Esophagus (tissue), 2 donors: ENCODE data around the gene SF3B4. TPM values are rescaled to one million over a fixed set of nuclear protein-coding genes. Genes with fewer than 3 reads are reported as not detected.
A peak's percentile ranks its signal among the peaks of the same experiment; 100 is the strongest.

ENCODE experiments used
- H3K27ac ChIP-seq, 2 donors: one replicate each; pipeline ENCODE4 v1.5.1; 2013; ENCODE audit warnings: low read depth in 2 of 2, mild to moderate bottlenecking in 2 of 2, inconsistent platforms in 1 of 2, low read length in 1 of 2, moderate library complexity in 1 of 2
- H3K27me3 ChIP-seq, 2 donors: one replicate each; pipeline ENCODE4 v1.6.1; 2013; ENCODE audit warnings: low read length in 2 of 2, control low read depth in 1 of 2, mild to moderate bottlenecking in 1 of 2; ENCODE audit not compliant: insufficient read depth in 2 of 2, control insufficient read depth in 1 of 2
- H3K36me3 ChIP-seq, 2 donors: one replicate each; pipeline ENCODE4 v1.6.1; 2013; ENCODE audit warnings: low read length in 1 of 2; ENCODE audit not compliant: control insufficient read depth in 2 of 2, insufficient read depth in 2 of 2
- H3K4me1 ChIP-seq, 2 donors: one replicate each; pipeline ENCODE4 v1.6.1; 2013; ENCODE audit warnings: low read length in 1 of 2; ENCODE audit not compliant: control insufficient read depth in 2 of 2, insufficient read depth in 2 of 2
- H3K4me3 ChIP-seq, 2 donors: one replicate each; pipeline ENCODE4 v1.5.1; 2013; ENCODE audit warnings: low read length in 2 of 2, mild to moderate bottlenecking in 2 of 2, low read depth in 1 of 2, moderate library complexity in 1 of 2
- H3K9me3 ChIP-seq, 2 donors: one replicate each; pipeline ENCODE4 v1.6.1; 2013; ENCODE audit warnings: mild to moderate bottlenecking in 2 of 2, low read depth in 1 of 2, low read length in 1 of 2, moderate library complexity in 1 of 2; ENCODE audit not compliant: control insufficient read depth in 2 of 2, insufficient read depth in 1 of 2
- WGBS, 2 donors: extraction: QIAGEN DNeasy Blood & Tissue Kit; methylation state at CpG; one replicate each; pipeline ENCODE4 v1.1.7; 2013; 5-methylcytosine and 5-hydroxymethylcytosine counted together
- polyA plus RNA-seq, 2 donors: library from polyadenylated mRNA; stranded (reverse); fragments of 200-250 nt; gene quantifications; one replicate each; pipeline ENCODE4 v1.2.3, GENCODE V29; 2013
- donor health status: healthy with polysubstance abuse.
- donor health status: Bipolar disorder and iron deficiency.

The SF3B4 gene, protein sequence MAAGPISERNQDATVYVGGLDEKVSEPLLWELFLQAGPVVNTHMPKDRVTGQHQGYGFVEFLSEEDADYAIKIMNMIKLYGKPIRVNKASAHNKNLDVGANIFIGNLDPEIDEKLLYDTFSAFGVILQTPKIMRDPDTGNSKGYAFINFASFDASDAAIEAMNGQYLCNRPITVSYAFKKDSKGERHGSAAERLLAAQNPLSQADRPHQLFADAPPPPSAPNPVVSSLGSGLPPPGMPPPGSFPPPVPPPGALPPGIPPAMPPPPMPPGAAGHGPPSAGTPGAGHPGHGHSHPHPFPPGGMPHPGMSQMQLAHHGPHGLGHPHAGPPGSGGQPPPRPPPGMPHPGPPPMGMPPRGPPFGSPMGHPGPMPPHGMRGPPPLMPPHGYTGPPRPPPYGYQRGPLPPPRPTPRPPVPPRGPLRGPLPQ
- polyA plus RNA-seq, result 10 to 100 TPM; 30.2 to 40.1 TPM

DNA sequence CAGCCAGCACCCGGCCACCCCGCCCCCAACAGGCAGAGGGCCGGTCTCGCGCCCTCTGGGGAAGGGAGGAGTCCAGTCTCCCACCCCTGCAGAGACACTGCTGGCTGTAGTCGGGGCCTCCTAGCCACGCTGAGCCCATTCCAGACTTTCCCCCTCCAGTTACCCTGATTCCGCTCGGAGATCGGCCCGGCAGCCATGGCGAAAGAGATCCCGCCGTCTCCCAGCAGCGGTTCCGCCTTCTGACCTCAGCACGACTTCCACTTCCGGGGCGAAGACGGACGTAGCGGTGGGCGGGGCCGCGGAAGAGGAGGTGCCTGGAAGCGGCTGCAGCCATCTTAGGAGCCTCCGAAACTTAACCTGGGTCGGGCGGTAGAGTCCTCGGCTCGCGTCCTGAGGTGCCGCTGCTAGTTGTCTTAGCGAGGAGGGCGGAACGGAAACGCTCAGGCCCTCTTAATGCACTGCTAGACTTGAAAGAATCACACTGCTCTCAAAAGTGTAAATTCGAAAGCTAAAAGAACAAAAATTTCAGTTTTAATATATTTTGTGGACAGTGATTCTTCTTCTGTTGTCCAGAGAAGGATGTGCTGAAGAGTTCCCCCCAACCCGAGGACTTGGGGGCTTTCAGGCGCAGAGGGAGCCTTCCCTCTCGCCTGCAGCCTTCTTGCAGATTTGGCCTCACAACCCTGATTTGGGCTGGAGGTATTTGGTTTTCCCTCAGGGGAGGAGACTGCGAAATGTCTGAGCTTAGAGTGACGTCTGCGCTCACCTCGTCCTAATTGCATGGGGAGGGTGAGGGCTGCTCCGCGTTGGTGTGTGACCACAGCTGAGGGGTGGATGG, at the start of gene SF3B4:
TSS of gene SF3B4 (minus strand) at position 241 of the 838 bp plus-strand sequence. CDS start at position 197, 44 bp downstream.
- peaks cover 2 to 8% of the 10 kb centered on the region in 2 donors for H3K4me1 ChIP-seq
- no peaks in the 10 kb centered on the region for H3K27me3 ChIP-seq
- H3K9me3 ChIP-seq, result no peaks in the 10 kb centered on the region
- WGBS, 2 donors, result 1% methylated on average over 46 to 47 of the region's 47 CpGs
- H3K36me3 ChIP-seq, result peaks cover 14 to 22% of the 10 kb centered on the region in 2 donors
- peak within 1 kb of the TSS; percentile 94 to 98 for H3K27ac ChIP-seq
- H3K4me3 ChIP-seq, result peak within 1 kb of the TSS; percentile 96 to 99

DNA sequence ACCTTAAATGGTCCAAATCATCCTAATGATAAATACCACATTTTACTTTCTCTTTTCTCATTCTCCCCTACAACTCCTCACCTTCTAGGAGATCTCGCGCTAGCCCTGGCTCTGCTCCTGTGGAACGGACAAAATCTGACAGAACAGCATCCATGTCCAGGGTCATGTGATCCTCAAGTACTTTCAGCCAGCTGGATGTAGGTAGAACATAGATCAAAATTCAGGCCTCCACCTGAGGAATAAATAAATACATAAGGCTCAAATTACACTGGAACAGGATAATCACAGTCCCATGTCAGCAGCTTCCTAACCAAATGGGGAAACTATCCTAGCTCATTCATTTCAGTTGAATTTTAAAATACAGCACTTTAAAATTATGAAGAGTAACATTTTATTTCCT, 49.7 kb upstream of the SF3B4 start:
- 88 to 94% methylated on average over 3 of the region's 3 CpGs for WGBS, 2 donors

DNA sequence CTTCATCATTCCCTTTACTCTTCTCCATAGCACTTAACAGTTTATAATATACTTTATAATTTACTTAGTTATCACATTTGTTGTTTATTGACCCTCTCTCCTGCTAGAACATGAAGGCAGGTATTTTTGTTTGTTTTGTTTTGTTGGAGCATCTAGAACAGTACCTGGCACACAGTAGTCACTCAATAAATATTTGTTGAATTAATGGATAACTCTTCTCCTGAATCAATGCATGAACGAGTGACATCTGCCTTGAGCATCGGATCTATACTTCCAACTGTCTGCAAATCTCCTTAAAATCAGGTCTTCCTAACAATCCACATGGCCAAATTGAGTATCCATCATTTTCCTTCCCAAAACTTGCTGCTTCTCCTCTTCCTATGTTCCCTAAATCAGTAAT, 44.9 kb upstream of the SF3B4 start:
- Histone ChIP-seq H3K27me3 (no peaks in the 10 kb centered on the region), H3K9me3 (no peaks in the 10 kb centered on the region), H3K4me3 (no peak overlapping the region), H3K27ac (no peak overlapping the region), H3K36me3 (peaks cover 4 to 9% of the 10 kb centered on the region in 2 donors), H3K4me1 (no peaks in the 10 kb centered on the region)
- 94 to 95% methylated on average over 2 of the region's 2 CpGs for WGBS, 2 donors

More for the DNA sequence above, 49.7 kb upstream of the SF3B4 start:
- H3K4me3 ChIP-seq, result no peak overlapping the region
- H3K9me3 ChIP-seq, result no peaks in the 10 kb centered on the region
- no peak overlapping the region for H3K27ac ChIP-seq
- no peaks in the 10 kb centered on the region for H3K27me3 ChIP-seq
- H3K36me3 ChIP-seq, result peaks cover 0 to 4% of the 10 kb centered on the region in 2 donors
- H3K4me1 ChIP-seq, result no peaks in the 10 kb centered on the region

DNA sequence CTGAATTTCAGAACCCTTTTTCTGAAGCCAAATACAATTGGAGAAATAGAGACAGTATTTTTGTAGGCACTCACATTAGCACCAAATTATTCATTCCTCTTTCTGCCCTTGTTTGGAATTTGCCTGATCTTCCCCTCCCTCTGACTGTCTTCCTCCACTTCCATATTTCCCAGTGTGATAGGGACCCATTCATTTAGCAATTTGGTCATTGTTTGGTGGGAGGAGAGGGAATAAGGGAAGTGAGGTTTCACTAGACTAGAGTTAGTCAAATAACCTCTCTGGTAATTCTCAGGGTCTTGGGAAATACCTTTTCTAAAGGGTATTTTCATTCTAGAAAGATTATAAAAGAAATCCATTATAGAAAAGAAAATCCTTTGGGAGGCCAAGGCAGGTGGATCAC, 40.0 kb upstream of the SF3B4 start:
- H3K27me3 ChIP-seq, result no peaks in the 10 kb centered on the region
- H3K27ac ChIP-seq, result no peak overlapping the region
- no peaks in the 10 kb centered on the region for H3K9me3 ChIP-seq
- peaks cover 16 to 23% of the 10 kb centered on the region in 2 donors for H3K36me3 ChIP-seq
- no peak overlapping the region for H3K4me3 ChIP-seq
- H3K4me1 ChIP-seq, result peaks cover 0 to 2% of the 10 kb centered on the region in 2 donors

DNA sequence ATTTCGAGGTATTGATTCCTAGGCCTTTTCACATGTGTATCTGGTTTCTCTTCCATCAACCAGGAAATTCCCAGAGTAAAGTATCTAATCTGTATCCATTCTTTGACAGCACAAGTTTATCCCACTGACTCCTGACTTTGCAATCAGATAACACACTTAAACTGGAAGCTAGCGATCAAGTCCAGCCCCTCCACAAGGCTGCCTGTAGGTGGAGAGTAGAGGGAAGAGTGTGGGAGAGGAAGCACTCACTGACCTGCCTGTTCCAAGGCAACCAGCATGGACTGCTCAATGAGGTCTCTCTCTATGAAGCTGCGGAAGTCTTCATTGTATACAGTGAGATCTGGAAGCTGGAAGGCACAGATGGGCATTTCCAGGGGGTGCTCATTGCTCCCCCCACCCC, 39.4 kb upstream of the SF3B4 start:
- no peaks in the 10 kb centered on the region for H3K27me3 ChIP-seq
- 85 to 87% methylated on average over 3 of the region's 3 CpGs for WGBS, 2 donors
- H3K27ac ChIP-seq, result no peak overlapping the region
- no peaks in the 10 kb centered on the region for H3K9me3 ChIP-seq
- no peak overlapping the region for H3K4me3 ChIP-seq
- H3K36me3 ChIP-seq, result peaks cover 16 to 23% of the 10 kb centered on the region in 2 donors
- H3K4me1 ChIP-seq, result peaks cover 0 to 2% of the 10 kb centered on the region in 2 donors

DNA sequence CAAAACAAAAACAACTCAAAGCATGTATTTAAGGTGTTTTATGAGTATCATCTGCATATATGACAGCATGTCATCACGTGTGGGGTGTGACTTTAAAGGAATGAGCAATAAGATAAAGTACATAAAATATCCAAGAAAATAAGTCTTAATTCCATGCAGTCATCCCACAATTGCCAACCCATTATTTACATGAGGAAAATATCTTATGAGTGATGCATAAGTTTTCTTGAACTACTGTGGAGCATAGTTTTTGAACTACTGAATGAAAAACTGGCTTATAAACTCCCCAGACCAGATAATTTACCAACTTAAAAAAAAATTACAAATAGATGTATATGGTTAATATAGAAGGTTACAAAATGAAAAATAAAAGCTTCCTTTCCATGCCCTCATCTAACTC, 38.8 kb upstream of the SF3B4 start:
- 57 to 76% methylated on average over 1 of the region's 1 CpG for WGBS, 2 donors
- Histone ChIP-seq H3K4me3 (no peak overlapping the region), H3K36me3 (peaks cover 16 to 23% of the 10 kb centered on the region in 2 donors), H3K9me3 (no peaks in the 10 kb centered on the region), H3K4me1 (peaks cover 0 to 2% of the 10 kb centered on the region in 2 donors), H3K27me3 (no peaks in the 10 kb centered on the region), H3K27ac (no peak overlapping the region)

DNA sequence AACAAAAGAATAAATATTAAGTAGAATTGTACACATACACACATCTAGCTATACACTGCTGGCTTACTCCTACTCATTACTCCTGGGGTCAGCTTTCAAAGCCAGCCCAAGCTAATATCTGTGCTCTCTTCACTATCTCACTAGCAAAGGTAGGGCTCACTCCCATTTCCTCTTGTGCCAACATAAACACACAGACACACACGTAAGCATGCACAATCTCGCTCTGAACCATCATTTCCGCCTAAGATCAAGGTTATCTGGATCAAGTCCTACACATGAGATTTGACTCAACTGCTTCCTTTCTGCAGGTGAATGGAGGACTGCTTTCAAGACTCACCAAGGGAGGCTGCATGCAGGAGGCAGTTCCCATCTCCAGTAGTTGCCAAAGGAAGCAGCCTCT, 37.8 kb upstream of the SF3B4 start:
- Histone ChIP-seq H3K36me3 (peaks cover 12 to 17% of the 10 kb centered on the region in 2 donors), H3K9me3 (no peaks in the 10 kb centered on the region), H3K27me3 (no peaks in the 10 kb centered on the region), H3K27ac (no peak overlapping the region), H3K4me3 (no peak overlapping the region), H3K4me1 (peaks cover 0 to 2% of the 10 kb centered on the region in 2 donors)
- 63 to 83% methylated on average over 3 of the region's 3 CpGs for WGBS, 2 donors

DNA sequence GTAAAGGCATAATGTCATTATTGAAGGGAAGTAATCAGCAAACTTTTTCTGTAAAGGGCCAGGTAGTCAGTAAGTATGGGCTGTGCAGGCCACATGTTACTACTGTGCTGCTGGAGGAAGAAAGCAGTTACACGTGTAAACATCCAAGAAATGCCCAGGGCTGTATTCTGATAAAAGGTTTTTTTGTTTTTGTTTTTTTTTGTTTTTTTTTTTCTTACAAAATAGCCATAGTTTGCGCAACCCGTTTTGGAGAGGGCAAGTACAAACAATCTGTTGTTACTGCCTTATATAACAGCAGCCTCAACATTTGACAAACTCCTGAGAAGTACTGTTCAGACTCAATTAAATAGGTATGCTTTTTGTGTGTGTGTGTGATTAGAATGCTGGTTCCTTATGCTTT, 35.8 kb upstream of the SF3B4 start:
- Histone ChIP-seq H3K9me3 (no peaks in the 10 kb centered on the region), H3K27ac (no peak overlapping the region), H3K27me3 (no peaks in the 10 kb centered on the region), H3K4me1 (peaks cover 0 to 2% of the 10 kb centered on the region in 2 donors), H3K4me3 (no peak overlapping the region), H3K36me3 (peaks cover 12 to 21% of the 10 kb centered on the region in 2 donors)
- WGBS, 2 donors, result 43 to 46% methylated on average over 3 of the region's 3 CpGs

DNA sequence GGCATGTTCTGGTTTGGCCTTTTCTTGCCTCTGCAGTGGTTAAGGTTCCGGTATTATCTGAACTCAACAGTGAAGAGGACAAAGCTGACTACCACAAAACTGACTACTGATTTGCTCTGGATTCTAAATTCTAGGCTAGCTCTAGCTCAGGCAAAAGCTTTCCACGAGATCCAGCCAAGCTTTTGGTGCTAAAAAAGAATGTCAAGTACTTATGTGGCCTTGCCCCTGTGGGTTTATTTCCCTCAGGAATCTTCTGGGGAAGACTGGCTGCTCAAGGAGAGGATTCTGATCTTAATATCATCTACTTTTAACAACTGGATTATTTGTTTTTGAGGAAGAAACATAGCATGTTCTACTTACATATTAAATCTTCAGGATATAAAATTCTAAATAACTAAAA, 35.1 kb upstream of the SF3B4 start:
- peak overlapping the region in 1 of 2 donors; percentile 67 for H3K27ac ChIP-seq
- peaks cover 0 to 2% of the 10 kb centered on the region in 2 donors for H3K9me3 ChIP-seq
- peaks cover 0 to 2% of the 10 kb centered on the region in 2 donors for H3K4me1 ChIP-seq
- H3K36me3 ChIP-seq, result peaks cover 15 to 24% of the 10 kb centered on the region in 2 donors
- no peak overlapping the region for H3K4me3 ChIP-seq
- H3K27me3 ChIP-seq, result no peaks in the 10 kb centered on the region
- 67 to 74% methylated on average over 2 of the region's 2 CpGs for WGBS, 2 donors
